AG10803 (cell line): ENCODE measurements around the gene TAOK1.

Experiments used
- DNase-seq: peaks from one replicate; pipeline ENCODE4 v3.0.0; 2010; ENCODE audit warnings: low read depth
- H3K4me3 ChIP-seq: 2 replicates; pipeline ENCODE4 v1.5.1; 2011; ENCODE audit warnings: mild to moderate bottlenecking, low read length, control low read depth
- TF ChIP-seq, protein P1 (sequence below): conservative IDR thresholded peaks from 2 replicates; pipeline ENCODE4 v1.5.1; 2011; ENCODE audit warnings: mild to moderate bottlenecking, low read length, control low read depth, inconsistent platforms

The TAOK1 gene

DNA sequence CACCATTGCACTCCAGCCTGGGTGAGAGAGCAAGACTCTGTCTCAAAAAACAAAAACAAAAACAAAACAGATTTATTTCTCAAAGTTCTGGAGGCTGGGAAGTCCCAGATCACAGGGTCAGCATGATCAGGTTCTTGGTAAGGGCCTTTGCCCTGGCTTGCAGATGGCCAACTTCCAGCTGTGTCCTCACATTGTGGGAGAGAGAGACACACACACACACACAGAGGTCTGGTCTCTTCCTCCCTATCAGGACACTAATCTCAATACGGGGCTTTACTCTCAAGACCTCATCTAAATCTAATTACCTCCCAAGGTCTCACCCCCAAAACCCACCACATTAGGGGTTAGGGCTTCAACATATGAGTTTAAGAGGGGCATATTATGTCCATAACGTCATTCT, 26.4 kb upstream of the TAOK1 start:
- DNase-seq = no peak
- TF ChIP-seq, protein P1, sequence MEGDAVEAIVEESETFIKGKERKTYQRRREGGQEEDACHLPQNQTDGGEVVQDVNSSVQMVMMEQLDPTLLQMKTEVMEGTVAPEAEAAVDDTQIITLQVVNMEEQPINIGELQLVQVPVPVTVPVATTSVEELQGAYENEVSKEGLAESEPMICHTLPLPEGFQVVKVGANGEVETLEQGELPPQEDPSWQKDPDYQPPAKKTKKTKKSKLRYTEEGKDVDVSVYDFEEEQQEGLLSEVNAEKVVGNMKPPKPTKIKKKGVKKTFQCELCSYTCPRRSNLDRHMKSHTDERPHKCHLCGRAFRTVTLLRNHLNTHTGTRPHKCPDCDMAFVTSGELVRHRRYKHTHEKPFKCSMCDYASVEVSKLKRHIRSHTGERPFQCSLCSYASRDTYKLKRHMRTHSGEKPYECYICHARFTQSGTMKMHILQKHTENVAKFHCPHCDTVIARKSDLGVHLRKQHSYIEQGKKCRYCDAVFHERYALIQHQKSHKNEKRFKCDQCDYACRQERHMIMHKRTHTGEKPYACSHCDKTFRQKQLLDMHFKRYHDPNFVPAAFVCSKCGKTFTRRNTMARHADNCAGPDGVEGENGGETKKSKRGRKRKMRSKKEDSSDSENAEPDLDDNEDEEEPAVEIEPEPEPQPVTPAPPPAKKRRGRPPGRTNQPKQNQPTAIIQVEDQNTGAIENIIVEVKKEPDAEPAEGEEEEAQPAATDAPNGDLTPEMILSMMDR = no peak
- no peak overlapping the region for H3K4me3 ChIP-seq

DNA sequence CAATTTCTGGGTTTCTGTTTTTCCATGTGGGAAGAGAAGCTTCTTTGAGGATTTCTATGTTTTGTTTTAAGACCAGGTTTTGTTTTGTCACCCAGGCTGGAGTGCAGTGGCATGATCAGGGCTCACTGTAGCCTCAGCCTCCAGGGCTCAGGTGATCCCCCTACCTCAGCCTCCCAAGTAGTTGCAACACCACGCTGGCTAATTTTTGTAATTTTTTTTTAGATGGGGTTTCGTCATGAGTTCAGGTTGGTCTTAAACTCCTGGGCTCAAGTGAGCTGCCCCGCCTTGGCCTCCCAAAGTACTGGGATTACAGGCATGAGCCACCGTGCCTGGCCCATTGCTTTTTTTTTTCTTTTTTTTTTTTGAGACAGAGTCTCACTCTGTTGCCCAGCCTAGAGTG, 25.5 kb upstream of the TAOK1 start:
- H3K4me3 ChIP-seq = no peak overlapping the region
- DNase-seq = no peak
- TF ChIP-seq, protein P1 = no peak

DNA sequence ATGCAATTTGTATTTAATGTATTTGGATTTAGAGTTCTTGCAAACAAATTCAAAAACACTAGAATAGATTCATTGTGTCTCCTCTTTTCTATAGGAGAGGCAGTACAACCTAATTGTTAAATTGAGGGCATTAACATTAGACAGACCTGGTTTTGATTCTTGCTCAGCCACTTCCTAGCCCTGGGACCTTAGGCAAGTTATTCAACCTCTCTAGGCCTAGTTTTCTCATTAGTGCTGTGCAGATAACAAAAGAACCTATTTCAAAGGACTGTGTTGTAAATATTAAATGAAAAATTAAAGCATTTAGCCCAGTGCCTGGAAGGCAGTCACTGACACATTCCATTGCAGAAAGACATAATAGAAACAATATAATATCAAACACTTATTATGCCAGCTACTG, 22.0 kb upstream of the TAOK1 start:
- no peak for DNase-seq
- H3K4me3 ChIP-seq = no peak overlapping the region

DNA sequence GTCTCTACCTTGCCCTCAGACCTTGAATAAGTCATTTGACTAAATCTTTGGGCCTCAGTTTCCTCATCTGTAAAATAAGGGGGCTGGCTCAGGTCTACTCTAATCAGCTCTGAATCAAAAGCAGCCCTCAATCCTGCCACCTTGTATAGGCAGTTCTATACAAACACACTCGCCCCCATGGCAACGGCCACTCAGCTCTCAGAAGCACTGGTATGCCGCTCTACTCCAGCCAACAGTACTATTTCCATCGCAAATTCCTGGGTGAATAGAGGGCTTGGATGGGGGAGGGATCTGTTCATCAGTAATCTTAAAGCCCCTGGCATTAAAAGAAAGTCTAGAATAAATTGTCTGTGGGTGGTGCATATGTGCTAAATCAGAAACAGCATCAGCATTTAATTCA, 21.2 kb upstream of the TAOK1 start:
- TF ChIP-seq, protein P1 = no peak
- no peak for DNase-seq

More for the DNA sequence above, 22.0 kb upstream of the TAOK1 start:
- TF ChIP-seq, protein P1 = no peak

DNA sequence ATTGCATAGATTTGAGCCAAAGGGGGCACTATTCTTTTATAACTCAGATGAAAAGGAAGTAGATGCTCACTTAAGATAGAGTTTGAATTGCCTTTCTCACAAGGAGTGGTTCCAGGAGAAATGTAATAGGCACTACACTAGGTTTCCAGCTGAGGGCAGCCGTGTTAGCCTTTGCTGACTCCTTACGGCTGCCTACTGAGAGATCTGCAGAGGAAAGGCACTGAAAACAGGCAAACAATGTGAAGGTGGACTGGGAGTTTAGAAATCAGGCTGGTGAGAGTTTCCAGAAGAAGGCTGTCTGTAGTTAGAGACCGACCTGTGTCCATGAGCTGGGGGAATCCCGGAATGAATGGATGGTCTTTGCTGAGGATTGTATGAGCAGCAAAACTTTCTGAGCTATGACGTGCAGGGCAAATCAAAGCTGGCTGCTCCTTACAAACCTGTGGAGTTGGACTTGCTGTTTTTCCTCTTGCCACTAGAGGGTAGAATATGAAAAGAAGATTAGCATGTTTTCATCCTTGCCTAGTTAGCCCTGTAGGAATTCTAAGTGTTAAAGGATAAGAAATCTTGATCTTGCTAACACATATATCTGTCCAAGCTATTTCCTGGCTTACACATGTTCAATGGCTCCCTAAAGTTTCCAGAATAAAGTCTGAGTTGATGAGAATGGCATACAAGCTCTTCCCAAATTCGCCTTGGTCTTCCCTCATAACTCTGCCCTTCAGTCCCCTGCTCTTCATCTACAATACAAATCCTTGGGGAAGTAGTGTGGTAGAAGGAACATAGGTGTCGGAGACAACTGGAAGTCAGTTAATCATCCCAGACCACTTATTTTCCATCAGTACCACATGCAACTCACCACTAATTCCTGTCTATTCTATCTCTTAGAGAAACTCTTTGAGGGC, 20.1 kb upstream of the TAOK1 start:
- H3K4me3 ChIP-seq = peak overlapping the region; percentile 36; the same call in 1 of the 2 replicates
- TF ChIP-seq, protein P1 = peak; percentile 80
- peak; percentile 79 for DNase-seq

More for the DNA sequence above, 21.2 kb upstream of the TAOK1 start:
- H3K4me3 ChIP-seq = no peak overlapping the region

DNA sequence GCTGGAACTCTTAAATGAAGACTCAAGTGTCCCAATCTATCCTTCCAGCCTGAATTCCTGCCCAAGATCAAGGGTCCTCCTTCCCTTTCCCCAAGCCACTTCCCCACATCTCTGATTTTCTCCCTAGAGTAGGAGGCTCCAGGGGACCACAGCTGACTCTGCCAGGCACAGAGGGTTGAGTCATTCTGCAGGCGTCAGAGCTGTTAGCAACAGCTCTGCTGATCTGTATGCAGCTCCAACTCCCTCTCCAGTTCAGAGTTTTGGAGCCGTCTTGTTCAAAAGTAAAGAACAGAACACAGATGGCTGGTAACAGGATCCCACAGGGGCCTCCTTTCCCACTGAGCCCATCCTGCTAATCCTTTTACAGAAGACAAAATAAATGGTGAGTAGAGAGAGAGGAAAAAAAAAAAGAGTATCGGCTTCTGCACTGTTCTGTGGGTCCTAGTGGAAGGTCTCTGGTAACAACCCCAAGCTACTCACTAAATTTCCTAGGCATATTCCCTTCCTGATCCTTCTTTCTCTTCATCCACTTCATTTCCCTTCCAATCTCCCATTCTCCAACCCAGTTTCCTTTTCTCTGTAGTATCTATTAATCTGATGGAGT, 13.4 kb upstream of the TAOK1 start:
- DNase-seq = peak; percentile 70
- TF ChIP-seq, protein P1 = no peak
- no peak overlapping the region for H3K4me3 ChIP-seq

DNA sequence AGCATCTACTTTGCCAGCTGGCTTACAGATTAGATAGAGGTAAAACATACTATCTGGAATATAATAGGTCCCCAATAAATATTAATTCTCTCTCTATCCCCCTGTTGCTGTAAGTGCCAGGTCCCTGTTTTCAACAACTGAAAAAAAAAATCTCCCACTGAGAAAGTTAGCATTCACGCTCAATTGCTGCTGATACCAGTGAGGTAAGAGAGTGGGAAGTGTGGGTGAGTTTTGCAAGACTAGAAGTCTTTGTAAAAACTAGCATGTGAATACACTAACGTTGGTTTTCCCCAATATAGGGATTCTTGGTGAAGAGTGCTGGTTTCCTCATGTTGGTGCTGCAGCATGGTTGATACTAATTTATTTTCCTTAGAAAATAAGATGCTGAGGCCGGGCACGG, 11.7 kb upstream of the TAOK1 start:
- DNase-seq = no peak
- H3K4me3 ChIP-seq = no peak overlapping the region
- TF ChIP-seq, protein P1 = no peak
